Measurements from ENCODE around the gene PVR.
A peak's percentile ranks its signal among the peaks of the same experiment; 100 is the strongest.
"Not testable (repeated sequence)": the region's sequence is repeated elsewhere in the genome, so short reads cannot be mapped to it uniquely, and the experiment has no call there.

The PVR gene

DNA sequence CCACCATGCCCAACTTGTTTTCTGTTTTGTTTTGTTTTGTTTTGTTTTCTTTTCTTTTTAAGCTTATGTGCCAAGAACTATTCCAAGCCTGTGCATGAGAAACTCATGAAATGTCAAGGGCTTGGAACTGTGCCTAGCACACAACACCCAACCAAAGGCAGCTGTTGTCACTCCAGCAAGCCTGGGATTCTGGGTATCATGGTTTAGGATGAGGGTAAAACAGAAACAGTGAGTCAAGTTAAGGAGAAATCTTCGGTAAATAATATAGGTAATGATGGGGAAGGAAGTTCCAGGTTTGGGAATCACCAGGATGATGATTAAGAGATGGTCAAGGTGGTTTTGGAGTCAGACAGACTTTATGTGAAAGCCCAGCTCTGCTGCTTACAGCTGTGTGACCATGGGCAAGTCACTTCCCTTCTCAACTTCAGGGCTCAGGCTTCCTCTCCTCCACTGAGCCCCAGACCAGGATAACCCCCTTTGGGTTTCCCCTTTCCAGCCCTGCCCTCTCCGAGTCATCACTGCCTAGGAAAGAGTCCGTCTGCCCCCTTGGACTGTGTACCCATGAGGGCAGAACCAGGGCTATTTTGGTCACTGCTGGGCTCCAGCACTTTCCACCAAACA is 5.0 kb downstream of the PVR start:
- no peak for DNase-seq

DNA sequence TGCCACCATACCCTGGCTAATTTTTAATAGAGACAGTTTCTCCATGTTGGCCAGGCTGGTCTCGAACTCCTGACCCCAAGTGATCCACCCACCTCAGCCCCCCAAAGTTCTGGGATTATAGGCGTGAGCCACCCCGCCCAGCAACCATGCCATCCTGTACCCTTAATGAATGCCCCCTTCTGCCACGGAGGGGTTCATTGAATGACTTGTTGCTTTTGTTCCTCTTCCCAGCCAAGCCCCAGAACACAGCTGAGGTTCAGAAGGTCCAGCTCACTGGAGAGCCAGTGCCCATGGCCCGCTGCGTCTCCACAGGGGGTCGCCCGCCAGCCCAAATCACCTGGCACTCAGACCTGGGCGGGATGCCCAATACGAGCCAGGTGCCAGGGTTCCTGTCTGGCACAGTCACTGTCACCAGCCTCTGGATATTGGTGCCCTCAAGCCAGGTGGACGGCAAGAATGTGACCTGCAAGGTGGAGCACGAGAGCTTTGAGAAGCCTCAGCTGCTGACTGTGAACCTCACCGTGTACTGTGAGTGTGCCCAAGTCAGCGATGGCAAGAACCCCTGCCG is 6.0 kb downstream of the PVR start:
- DNase-seq = no peak

DNA sequence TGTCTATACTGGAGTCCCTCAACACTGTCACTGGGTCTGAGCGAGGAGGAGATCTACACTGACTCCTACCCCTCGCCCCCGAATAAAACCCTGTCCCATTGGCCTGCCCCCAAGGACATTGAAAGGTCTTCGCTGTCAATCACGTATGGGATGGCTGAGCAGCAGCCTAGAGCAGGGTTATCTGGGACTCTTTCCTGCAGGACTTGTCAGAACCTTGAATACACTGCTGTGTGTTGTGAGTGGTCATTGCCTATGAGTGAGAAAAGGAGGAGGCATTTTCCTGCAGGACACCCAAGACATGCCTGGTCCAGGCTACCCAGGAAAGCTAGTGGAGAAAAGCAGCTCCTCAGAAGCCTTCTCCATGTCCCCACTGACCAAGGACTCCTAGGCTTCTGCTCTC is 9.6 kb downstream of the PVR start:
- DNase-seq = no peak

DNA sequence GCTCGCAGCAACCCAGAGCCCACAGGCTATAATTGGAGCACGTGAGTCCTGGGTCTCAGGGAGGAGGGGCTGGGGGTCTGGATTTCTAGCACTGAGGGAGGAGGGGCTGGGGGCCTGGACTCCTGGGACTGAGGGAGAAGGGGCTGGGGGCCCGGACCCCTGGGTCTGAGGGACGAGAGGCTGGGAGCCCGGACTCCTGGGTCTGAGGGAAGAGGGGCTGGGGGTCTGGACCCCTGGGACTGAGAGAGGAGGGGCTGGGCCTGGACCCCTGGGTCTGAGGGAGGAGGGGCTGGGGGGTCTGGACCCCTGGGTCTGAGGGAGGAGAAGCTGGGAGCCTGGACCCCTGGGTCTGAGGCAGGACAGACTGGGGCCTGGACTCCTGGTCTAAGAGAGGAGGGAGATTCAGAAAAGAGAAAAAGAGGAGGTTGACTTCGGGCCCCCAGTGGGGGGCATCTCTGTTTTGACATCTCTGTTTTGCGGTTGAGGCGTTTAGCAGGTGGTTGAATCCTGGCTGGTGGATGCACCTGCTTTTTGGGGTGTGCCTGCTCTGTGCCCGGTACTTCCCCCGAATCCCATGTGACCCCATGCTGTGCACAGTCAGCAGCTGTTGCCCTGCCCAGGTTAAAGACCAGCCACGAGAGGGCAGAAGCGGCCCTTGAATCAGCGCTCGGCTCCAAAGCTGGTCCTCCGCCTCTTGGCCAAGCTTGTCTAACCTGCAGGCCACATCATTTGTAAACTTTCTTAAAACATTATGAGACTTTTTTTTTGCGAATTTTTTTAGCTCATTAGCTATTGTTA is 10.5 kb downstream of the PVR start:
- peak; percentile 57 to 59 for DNase-seq

DNA sequence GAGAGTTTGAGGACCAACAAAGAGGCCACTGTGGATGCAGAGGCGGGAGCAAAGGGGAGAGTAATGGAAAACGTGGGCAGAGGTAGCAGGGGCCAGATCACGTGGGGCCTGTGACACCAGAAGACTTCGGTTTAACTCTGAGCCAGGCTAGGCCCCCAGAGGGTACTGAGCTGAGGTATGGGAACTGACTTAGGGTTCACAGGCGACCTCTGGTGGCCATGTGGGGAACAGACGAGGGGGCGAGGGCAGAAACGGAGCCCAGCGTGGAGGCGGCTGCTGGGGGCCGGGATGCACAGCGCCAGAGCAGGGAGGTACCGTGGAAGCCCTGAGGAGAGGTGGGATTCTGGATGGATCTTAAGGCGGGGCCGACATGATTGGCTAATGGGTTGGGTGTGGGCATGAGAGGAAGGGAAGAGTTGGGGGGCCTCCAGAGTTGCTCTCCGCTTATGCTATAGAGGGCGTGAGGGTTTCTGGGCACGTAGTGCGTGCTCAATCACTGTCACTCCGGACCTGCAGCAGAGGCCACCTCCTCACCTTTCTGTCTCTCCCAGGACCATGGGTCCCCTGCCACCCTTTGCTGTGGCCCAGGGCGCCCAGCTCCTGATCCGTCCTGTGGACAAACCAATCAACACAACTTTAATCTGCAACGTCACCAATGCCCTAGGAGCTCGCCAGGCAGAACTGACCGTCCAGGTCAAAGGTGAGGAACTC is 13.7 kb downstream of the PVR start:
- peak; percentile 63 to 68 for DNase-seq

DNA sequence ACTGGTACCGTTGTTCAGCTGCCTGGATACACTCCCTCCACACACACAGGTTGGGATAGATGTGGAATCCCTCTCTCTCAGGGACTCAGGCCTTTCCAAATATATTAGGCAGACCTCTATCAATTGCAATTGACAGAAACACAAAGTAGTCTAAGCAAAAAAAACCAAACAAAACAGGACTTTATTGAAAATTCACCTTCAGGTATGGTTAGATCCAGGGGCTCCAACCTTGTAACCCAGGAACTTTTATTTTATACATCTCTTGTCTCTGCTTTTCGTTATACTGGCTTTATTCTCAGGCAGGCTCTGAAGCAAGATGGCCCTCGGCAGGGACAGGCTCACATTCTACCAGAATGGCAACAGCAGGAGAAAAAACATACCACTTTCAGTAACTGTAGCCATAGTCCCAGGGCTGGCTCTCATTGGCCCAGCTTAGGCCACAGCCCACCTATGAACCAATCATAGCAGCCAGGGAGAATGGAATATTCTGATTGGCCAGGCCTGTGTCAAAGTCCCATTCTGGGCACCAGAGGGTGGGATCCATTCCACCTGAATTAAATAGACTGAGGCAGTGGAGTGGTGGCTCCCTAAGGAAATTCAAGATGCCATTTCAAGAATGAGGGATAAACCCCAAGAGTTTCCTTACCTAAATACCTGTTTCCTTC is 14.5 kb downstream of the PVR start:
- no peak for DNase-seq

DNA sequence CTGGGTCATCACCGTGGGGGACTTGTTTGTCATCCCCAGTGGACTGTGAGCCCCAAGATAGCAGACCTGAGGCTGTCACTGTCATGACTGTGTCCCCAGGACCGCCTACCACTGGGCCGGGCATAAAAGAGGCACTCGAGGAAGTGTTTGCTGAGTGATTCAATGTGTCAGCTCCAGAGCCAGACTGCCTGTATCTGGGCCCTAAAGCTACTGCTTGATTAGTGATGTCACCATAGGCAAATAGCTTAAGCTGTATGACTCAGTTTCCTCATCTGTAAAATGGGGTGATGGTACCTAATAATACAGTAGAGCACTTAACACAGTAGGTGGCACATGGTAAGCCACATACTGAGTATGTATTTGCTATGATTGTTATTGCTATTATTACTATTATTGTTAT is 16.4 kb downstream of the PVR start:
- no peak for DNase-seq

DNA sequence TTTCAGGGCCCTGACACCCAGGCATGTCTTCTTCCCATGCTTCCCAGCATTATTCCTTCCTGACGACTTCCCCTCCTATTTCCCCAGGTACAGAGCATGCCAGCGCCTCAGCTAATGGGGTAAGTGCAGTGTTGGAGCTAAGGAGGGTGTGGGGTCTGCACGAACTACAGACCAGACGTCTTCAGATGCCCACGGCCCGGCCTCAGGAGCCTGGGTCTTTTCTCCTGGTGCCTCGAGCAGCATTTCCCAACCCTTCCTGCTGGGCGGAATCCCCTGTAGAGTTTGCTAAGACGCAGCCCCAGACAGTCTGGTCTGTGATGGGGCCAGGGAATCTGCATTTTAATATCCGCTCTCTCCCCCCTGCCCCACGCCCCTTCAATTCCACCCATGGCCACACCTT is 17.5 kb downstream of the PVR start:
- DNase-seq = no peak

DNA sequence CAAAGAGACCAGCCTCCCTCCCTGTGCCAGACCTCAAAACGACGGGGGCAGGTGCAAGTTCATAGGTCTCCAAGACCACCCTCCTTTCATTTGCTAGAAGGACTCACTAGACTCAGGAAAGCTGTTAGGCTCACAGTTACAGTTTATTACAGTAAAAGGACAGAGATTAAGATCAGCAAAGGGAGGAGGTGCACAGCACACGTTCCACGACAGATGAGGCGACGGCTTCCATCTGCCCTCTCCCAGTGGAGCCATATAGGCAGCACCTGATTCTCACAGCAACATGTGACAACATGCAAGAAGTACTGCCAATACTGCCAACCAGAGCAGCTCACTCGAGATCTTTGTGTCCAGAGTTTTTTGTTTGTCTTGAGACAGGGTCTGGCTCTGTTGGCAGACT is 18.2 kb downstream of the PVR start:
- DNase-seq = no peak

DNA sequence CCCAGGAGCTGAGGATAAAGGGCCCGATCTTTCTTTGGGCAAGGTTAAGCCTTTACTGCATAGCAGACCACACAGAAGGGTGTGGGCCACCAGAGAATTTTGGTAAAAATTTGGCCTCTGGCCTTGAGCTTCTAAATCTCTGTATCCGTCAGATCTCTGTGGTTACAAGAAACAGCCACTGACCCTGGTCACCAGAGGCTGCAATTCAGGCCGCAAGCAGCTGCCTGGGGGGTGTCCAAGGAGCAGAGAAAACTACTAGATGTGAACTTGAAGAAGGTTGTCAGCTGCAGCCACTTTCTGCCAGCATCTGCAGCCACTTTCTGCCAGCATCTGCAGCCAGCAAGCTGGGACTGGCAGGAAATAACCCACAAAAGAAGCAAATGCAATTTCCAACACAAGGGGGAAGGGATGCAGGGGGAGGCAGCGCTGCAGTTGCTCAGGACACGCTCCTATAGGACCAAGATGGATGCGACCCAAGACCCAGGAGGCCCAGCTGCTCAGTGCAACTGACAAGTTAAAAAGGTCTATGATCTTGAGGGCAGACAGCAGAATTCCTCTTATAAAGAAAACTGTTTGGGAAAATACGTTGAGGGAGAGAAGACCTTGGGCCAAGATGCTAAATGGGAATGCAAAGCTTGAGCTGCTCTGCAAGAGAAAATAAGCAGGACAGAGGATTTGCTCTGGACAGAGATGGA is 19.1 kb downstream of the PVR start:
- no peak for DNase-seq

DNA sequence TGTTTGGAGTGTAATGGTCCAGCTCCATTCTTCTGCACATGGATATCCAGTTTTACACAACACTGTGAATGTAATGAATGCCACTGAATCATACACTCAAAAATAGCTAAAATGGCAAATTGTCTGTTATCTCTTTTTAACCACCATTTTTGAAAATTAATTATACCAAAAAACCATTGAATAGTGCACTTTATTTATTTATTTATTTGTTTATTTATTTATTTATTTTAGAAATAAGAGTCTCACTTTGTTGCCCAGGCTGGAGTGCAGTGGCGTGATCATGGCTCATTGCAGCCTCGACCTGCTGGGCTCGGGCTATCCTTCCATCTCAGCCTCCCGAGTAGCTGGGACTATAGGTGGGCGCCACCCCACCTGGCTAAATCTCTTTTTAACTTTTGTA is 20.3 kb downstream of the PVR start:
- DNase-seq = no peak

DNA sequence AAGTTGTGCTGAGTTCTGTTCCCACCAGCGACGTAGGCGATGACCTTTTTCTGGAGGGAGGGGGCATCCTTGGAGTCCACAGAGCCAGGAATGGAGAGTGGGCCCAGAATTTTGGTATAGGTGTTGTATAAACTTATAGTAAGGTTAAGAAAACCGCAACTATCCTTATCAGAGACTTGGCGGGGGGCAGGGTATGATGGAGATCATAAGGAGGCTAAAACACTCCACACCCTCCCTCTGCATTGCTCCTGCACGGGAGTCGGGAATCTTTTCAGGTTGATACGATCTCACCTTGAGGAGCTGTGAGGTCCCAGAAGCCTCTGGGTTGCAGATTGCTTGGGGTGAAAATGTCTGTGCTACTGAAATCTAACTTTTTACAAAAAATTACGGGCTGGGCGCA is 21.3 kb downstream of the PVR start:
- DNase-seq = no peak

DNA sequence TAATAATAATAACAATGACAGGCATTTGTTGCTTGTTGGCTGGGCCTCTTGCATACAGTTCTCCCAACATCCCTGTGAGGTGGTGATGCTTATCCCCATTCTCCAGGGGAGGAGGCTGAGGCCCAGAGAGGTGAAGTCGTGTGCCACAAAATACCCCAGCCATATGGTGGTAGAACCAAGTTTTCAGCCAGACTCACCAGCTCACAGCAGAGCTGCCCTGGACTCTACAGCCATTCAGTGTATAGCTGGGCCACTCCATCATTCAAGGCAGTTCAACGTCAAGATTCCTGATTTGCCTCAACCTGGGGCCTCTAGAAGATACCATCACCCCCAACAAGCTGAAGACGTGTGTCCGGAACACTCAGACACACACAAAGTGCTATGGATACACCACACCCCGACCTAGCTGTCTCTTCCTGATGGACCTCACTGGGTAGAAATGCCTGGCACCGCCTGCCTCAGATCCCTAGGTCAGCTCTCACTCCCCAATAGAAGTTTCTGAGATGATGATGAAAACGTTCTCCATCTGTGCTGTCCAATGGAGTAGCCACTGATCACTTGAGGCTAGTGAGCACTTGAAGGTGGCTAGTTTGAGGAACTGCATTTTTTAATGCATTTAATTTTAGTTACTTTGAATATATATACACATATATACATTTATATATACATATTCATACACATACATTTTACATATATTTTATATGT is 23.3 kb downstream of the PVR start:
- no peak for DNase-seq

DNA sequence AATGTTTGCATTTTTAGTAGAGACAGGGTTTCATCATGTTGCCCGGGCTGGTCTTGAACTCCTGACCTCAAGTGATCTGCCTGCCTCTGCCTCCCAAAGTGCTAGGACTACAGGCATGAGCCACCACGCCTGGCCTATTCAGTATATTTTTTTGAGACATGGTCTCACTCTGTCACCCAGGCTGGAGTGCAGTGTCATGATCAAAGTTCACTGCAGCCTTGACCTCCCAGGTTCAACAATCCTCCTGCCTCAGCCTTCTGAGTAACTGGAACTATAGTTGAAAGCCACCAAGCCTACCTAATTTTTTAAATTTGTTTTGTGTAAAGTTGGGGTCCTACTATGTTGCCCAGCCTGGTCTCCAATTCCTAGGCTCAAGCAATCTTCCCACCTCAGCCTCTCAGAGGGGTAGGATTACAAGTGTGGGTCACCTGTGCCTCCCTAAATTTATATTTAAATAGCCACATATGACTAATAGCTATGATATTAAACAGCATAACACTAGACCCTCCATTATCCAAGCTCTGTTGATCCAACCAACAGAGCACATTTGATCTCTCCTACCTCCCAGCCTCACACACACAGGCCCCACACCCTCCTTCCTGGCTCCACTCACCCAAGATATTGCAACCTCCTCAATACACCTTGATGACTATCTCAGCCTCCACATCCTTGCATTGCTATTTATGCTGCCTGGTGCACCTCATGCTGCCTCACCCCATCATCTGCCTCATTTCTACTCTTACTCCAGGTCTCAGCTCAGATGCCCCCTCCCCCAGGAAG is 25.5 kb downstream of the PVR start:
- no peak for DNase-seq

DNA sequence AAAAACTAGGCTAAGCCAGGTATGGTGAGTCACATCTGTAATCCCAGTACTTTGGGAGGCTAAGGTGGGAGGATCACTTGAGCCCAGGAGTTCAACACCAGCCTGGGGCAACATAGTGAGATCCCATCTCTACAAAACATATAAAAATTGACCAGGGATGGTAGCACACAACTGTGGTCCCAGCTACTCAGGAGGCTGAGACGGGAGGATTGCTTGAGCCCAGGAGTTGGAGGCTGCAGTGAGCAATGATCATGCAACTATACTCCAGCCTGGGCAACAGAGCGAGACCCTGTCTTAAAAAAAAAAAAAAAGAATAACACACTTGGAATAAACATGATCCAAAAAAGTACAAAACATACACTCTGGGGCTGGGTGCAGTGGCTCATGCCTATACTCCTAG is 26.3 kb downstream of the PVR start:
- DNase-seq = not testable (repeated sequence)

DNA sequence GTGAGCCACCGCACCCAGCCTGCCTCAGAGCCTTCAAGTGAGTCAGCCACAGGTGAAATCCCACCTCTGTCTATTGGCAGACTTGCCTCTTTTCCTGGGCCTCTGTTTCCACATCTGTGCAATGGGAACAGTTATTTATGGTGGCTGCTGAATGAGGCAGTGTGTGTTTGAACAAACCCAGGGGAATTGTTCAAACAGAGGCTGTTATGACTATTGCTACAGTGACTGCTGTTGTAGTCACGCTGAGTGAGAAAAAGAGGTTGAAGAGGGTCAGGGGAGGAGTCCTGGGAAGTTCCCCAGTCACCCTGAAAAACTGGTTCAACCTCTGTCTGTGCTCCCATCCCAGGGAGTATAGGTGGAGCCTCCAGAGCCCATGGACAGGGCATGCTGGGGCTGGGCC is 27.7 kb downstream of the PVR start, which contains the start of gene CEACAM19:
TSS of gene CEACAM19 (plus strand) at position 83 of the 400 bp plus-strand sequence. CDS start 450 bp downstream, outside the sequence.
- no peak for DNase-seq

DNA sequence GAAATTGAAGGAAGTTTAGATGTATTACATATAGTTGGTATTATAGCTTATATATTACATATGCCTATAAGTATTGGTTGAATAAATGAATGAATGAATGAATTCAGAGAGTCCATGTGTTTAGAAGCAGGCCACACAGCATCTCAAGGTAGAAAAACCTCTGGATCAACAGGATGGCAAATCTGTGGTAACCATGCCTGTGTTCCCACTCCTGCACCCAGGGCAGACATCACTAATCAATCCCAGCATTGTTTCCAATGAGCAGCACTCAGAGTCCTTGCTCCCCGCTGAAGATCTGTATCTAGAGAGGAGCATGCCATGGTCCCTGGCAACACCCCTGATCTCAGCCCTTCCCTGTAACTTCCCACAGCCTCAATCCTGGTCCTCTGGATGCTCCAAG is 28.5 kb downstream of the PVR start:
- no peak for DNase-seq

DNA sequence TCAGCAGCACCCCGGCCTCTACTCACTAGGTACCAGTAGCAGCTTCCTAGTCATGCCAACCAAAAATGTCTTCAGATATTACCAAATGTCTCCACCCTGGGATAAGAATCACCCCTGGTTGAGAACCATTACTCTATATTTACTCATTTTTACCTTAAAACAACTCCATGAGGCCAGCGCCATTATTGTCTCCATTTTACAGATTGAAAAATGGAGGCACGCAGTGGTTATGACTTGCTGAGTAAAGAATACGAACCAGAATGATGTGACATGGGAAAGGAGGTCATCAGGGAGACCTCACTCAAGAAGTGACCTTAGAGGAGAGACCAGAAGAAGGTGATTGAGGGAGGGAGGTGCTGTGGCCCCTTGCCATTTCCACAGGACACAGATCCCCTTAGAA is 29.8 kb downstream of the PVR start:
- DNase-seq = no peak

DNA sequence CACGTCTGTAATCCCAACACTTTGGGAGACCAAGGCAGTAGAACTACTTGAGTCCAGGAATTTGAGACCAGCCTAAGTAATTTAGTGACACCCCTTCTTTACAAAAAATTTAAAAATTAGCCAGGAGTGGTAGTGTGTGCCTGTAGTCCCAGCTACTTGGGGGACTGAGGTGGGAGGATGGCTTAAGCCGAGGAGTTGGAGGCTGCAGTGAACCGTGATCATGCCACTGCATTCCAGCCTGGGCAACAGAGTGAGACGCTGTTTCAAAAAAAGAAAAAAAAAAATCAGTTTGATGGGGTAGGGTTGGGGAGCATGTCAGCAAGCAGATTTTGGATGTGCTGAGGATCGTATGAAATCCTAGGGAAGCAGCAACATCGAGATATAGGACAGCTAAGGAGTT is 31.8 kb downstream of the PVR start:
- no peak for DNase-seq

DNA sequence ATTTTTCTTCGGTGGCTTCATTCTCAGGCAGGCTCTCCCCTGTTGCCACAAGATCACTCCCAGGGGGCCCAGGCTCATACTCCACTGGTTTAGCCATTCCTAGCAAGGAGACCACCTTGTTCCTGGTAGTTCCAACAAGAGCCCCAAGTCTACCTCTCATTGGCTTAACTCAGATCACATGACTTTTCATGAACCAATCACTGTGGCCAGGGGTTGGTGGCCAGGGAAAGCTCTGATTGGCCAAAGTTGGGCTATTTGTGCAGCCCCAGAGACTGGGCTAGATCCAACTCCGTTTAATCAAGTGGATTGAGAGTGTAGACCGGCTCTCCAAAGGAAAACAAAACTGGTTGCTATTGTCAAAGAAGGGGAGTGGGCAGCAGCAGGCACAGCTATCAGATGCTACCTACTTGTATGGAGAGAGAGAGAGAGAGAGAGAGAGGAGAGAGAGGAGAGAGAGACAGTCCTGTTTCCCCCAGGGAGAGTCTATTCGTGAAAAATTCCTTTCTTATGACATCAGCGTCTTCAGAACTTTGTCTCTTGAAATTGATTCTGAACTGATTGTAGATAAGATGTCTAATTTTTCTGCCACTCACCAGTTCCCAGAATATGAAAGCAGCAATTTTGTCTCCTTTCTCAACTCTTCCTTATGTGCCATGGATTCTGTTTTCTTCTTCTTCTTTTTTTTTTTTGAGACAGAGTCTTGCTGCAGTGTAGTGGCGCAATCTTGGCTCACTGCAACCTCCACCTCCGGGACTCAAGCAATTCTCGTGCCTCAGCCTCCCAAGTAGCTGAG is 33.5 kb downstream of the PVR start:
- no peak for DNase-seq
